ENCODE results near the gene HS2ST1.

- TF ChIP-seq CTCF (IDR thresholded peaks at IDR 0.05; ENCODE audit: low read depth, low read length, missing input control) (no peak), TAF1 (conservative IDR thresholded peaks at IDR 0.05) (no peak)
Observed at GRCh38 chr1:86981482-86982213, 67.2 kb downstream of the HS2ST1 start.

Measured in liver (tissue), 3 donors.